ENCODE results near the gene ZNF394. TPM values are rescaled to one million over a fixed set of nuclear protein-coding genes. Genes with fewer than 3 reads are reported as not detected.

Gene ZNF394
- total and polyA plus RNA-seq, 12 donors, result 10.8 to 23.6 (median 16.0) TPM

DNA sequence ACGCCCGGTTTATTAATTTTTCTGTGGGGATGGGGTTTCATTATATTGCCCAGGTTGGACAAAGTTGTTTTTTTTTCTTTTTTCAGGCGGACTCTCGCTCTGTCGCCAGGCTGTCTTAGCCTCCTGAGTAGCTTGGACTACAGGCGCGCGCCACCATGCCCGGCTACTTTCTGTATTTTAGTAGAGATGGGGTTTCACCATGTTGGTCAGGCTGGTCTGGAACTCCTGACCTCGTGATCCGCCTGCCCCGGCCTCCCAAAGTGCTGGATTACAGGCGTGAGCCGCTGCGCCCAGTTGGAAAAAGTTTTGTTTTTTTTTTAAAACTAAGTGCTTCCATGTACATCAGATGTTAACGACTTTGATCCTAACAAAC, 542 bp upstream of the ZNF394 start:
- peaks cover 0 to 4% (median 0%) of the 10 kb centered on the region in 11 donors for H3K9me3 ChIP-seq
- ATAC-seq (no peak), DNase-seq (no peak)
- H3K4me3 ChIP-seq, result peak overlapping the region; percentile 49 to 100 (median 79)
- no peak for TF ChIP-seq CTCF (IDR thresholded peaks at IDR 0.05)
- intact Hi-C loops (cut with DNase I), result loop anchor here in 8 of 10 donors (1.0 to 10.0 kb wide), 6 partner anchors 52 to 126 kb away; partner anchors contain the start of genes FAM200A (in 6 of the 8), ZNF655 (in 6 of the 8), ARPC1B (in 1 of the 8) and BUD31 (in 1 of the 8)
- H3K27ac ChIP-seq, result peak overlapping the region; percentile 77 to 96 (median 90)
- peaks cover 7 to 41% (median 36%) of the 10 kb centered on the region in 9 donors for H3K4me1 ChIP-seq
- WGBS, 2 donors, result 47 to 48% methylated on average over 16 of the region's 16 CpGs
- H3K36me3 ChIP-seq, result peaks cover 0 to 32% (median 12%) of the 10 kb centered on the region in 9 donors
- H3K27me3 ChIP-seq, result no peaks in the 10 kb centered on the region

DNA sequence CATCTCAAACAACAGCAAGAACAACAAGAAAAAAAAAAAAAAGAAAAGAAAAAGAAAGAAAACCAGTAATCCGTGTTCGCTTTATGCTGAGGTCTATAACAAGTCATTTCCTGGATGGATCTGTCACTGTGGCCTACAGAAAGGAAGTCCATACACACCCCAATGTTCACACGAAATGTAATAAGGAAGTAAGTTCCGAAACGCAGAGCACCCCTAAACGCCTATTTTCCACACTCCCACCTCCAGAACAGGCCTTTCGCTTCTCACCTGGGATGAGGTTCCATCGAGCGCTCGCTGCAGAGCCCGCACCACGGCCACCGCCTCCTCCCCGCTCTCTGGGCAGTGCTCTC, 735 bp downstream of the ZNF394 start:
- no peaks in the 10 kb centered on the region for H3K27me3 ChIP-seq
- intact Hi-C loops (cut with DNase I), result no loop called here
- H3K36me3 ChIP-seq, result peaks cover 0 to 45% (median 24%) of the 10 kb centered on the region in 9 donors
- H3K9me3 ChIP-seq, result peaks cover 0 to 17% (median 8%) of the 10 kb centered on the region in 11 donors
- TF ChIP-seq CTCF (IDR thresholded peaks at IDR 0.05), result no peak
- peak in 5 of 8 donors; percentile 10 to 37 (median 24) for ATAC-seq
- no peak for DNase-seq
- peak overlapping the region; percentile 49 to 100 (median 79) for H3K4me3 ChIP-seq
- H3K27ac ChIP-seq, result peak overlapping the region; percentile 77 to 96 (median 90)
- 0 to 1% methylated on average over 14 of the region's 14 CpGs for WGBS, 2 donors
- peaks cover 6 to 38% (median 32%) of the 10 kb centered on the region in 9 donors for H3K4me1 ChIP-seq

- Histone ChIP-seq H3K4me1 (peaks cover 6 to 31% (median 28%) of the 10 kb centered on the region in 9 donors), H3K27ac (peak overlapping the region in 3 of 10 donors; percentile 92 to 96 (median 95)), H3K27me3 (no peaks in the 10 kb centered on the region), H3K4me3 (peak overlapping the region; percentile 49 to 100 (median 79)), H3K36me3 (peaks cover 5 to 53% (median 32%) of the 10 kb centered on the region in 9 donors), H3K9me3 (peaks cover 0 to 25% (median 16%) of the 10 kb centered on the region in 11 donors)
- 69 to 72% methylated on average over 11 of the region's 11 CpGs for WGBS, 2 donors
- ATAC-seq (no peak), DNase-seq (no peak)
- intact Hi-C loops (cut with DNase I), result no loop called here
- TF ChIP-seq CTCF (IDR thresholded peaks at IDR 0.05), result no peak
Observed at GRCh38 chr7:99498546-99498944, 1.5 kb downstream of the ZNF394 start.

- peaks cover 6 to 31% (median 28%) of the 10 kb centered on the region in 9 donors for H3K4me1 ChIP-seq
- H3K9me3 ChIP-seq, result peaks cover 0 to 31% (median 22%) of the 10 kb centered on the region in 11 donors
- WGBS, 2 donors, result 80 to 84% methylated on average over 6 of the region's 6 CpGs
- no peak for TF ChIP-seq CTCF (IDR thresholded peaks at IDR 0.05)
- H3K27me3 ChIP-seq, result no peaks in the 10 kb centered on the region
- H3K4me3 ChIP-seq, result peak overlapping the region in 9 of 10 donors; percentile 49 to 100 (median 80)
- H3K36me3 ChIP-seq, result peaks cover 9 to 59% (median 38%) of the 10 kb centered on the region in 9 donors
- peak overlapping the region in 1 of 10 donors; percentile 95 for H3K27ac ChIP-seq
- ATAC-seq (no peak), DNase-seq (no peak)
- intact Hi-C loops (cut with DNase I), result no loop called here
Observed at GRCh38 chr7:99497766-99498545, 2.1 kb downstream of the ZNF394 start.
